SK-N-MC (cell line): ENCODE data around the gene TUBB2B.

Source experiments
- EZH2 ChIP-seq: fragments of 200-600 bp; sonication (generic); IDR thresholded peaks from one replicate; pipeline ENCODE4 v1.6.1; 2017; ENCODE audit warnings: antibody characterized with exemption
- FOXP2 ChIP-seq: optimal IDR thresholded peaks from 2 replicates; pipeline ENCODE3; 2011; ENCODE audit warnings: mild to moderate bottlenecking, moderate library complexity; ENCODE audit not compliant: insufficient read depth; ENCODE audit errors: extremely low read length, control extremely low read depth
- POLR2AphosphoS5 ChIP-seq: IDR thresholded peaks from 2 replicates; pipeline ENCODE4 v1.6.1; 2012; ENCODE audit warnings: mild to moderate bottlenecking, low read depth, low read length, borderline replicate concordance

- TF ChIP-seq EZH2 (no peak), POLR2AphosphoS5 (no peak), FOXP2 (no peak)
Observed at GRCh38 chr6:3231247-3232016, 4.0 kb upstream of the TUBB2B start.
